GM21529 (cell line): ENCODE data around the gene TGM2.
"Not testable (repeated sequence)": the region's sequence is repeated elsewhere in the genome, so short reads cannot be mapped to it uniquely, and the experiment has no call there.

ENCODE experiments used
- ATAC-seq: cut with Tn5 transposase; IDR thresholded peaks from one replicate; pipeline ENCODE4 v1.9.1; 2021; ENCODE audit not compliant: unreplicated experiment

Gene TGM2

DNA sequence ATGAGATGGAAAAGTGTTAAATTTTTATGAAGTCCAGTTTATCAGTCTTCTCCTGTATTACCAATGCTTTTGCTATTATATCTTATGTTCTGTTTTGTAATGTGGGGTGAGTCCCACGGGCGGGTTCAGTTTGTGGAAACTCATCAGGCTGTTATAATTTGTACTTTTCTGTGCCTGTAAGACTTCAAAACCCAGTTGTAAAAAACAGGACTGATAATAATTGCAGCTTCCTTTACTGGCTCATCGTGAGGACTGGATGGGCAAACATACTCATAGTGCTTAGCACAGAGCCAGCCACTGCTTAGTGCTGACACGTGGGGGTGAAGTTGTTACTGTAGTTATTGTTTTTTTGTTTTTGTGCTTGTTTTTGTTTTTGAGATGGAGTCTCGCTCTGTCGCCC, 45.6 kb downstream of the TGM2 start:
- no peak for ATAC-seq

DNA sequence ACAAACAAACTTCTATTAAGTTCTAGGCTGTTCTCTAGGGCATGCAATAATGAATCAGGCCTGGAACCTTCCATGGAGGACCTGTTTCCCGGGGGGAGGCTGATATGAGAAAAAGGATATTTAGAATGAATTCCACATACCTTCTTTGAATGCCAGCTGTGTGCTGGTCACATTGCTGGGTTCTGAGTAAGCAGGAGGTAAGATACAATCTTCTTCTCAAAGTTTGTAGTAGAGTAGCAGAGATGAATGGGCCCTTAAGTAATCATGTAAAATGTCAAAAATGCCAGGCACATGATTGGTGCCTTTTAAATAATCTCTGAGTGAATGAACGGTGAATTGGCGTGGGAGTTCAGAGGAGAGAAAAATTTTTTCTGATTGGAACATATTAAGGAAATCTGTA, 47.4 kb downstream of the TGM2 start:
- ATAC-seq = no peak

GRCh38 chr20:38117205-38117604, 47.9 kb downstream of the TGM2 start:
- no peak for ATAC-seq

- no peak for ATAC-seq
Measured at GRCh38 chr20:38116409-38117165, 48.5 kb downstream of the TGM2 start.

DNA sequence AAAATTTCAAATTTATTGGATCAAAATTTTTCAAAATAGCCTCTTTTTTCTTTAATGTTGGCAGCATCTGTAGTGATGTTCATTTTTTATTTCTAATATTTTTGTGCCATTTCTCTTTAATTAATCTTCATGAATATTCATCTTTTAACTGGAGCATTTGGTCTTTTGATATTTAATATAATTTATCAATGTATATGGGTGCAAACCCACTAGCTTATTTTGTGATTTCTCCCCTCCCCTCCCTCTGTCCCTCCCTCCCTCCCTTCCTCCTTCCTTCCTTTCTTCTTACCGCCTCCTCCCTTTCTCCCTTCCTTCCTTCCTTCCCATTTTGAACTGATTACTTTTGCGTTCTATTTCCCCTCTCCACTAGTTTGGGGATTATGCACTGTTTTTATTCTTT, 49.2 kb downstream of the TGM2 start:
- ATAC-seq = no peak

DNA sequence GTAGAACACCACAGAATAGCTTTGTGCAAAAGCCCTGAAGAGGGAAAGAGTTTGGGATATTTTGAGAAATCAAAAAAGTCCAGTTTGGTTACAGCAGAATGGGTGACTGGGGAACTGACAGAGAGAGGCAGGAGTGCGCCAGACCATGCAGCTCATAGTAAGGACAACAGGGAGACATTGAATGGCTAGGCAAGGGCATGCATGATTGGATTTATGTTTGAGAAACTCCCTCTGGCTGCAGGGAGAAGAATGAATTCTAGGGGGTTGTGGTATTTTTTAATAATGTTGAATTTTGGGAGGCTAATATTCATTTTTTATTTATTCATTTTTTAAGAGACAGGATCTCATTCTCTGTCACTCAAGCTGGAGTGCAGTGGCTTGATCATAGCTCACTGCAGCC, 49.9 kb downstream of the TGM2 start:
- no peak for ATAC-seq

DNA sequence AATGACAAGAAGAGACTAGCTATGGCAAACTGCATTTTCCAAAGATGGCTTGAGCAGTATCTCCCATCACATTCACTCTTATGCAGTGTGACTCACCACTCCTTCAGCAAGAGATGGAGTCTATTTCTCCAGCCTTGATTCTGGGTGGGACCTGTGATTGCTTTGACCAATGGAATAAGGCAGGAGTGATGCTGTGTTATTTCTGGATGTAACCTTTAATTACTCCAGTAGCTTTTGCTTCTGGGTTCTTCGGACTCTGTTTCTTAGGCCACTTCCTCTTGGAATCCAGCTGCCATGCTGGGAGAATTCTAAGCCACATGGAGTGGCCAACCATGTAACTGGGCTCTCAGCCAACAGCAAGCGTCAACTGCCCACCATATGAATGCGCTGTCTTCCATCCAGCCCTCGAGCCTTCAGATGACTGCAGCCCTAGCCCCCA, 50.7 kb downstream of the TGM2 start:
- no peak for ATAC-seq

DNA sequence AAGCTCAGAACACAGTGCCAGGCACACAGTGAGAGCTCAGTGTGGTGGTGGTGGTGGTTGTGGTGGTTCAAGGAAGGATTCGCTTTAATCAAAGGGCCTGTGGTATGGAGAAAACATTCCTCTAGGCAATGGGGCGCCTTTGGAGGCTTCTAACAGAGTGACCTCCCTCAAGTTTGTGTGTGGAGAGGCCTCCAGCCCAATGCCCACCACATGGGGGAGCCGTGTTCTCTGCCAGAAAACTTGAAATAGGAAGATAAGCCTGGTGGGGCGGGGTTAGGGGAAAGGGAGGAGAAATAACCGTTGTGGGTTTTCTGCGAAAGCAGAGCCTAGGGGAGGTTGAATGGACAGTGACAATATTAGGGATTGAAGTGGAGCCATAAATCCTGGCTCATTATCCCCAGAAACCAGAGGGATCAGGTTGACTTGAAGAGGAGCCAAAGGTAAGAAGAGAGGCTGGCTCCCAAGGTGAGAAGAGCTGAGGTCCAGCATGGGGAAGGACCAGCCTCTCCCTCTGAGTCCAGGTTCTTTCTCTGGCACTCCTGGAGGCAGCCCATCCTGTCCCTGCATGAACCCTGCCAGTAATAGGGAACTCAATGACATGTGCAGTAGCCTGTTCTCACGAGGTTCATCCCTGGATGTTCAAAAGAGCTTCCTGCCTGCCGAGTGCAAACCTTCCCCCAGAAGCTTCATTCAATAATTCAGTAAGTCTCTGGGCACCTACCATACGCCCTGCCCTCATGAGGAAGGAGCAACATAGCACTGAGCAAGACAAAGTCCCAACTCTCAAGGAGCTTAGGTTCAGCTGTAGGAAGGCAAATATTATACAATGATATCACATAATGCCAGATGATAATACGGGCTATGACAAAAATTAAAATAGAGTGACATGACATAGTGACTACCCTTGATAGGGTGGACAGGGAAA, 51.4 kb downstream of the TGM2 start:
- no peak for ATAC-seq

DNA sequence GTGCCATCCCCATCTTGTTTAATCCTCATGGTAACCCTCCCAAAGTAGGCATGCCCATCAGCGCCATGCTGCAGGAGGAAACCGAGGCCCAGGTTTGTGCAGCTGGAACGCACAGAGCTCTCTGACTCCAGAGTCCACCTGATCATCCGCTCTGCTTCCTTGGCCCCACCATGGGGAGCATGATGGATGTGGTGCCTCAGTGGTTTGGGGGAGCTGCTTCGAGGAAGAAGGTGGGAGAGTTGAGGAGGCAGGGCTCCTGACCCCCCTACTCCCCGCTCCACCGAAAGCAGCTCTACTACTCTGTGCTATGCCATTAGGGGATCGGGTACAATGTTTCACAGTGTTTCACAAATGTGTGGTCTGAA, 52.2 kb downstream of the TGM2 start:
- no peak for ATAC-seq

DNA sequence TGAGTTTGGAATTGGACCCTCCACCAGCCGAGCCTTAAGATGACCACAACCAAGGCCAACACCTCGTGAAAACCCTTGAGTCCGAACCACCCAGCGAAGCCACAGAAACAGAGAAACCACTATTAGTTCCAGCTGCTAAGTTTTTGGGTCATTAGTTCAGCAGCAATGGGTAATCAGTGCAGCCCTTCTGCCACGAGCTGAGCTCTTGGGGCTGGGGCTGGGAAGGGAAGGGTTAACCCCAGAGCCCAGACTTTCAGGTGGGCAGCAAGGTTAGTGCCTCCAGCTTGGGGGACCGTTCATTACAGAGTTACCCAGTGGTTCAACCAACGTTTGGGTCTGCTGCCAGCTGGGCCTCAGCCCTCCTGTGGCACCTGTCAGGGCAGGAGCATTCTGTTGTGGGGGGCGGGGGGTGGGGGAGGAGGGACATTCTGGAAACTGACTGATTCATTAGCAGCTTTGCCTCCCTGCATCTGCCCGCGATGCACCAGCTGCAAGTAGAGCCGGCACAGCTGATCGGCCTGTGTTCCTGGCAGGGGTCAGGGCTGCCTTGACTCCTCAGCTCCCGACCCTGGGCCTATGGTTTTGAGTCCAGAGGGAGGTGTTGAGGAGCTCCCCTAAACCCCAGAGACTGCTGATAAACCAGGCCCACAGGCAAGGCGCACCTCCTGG, 52.7 kb downstream of the TGM2 start:
- no peak for ATAC-seq

DNA sequence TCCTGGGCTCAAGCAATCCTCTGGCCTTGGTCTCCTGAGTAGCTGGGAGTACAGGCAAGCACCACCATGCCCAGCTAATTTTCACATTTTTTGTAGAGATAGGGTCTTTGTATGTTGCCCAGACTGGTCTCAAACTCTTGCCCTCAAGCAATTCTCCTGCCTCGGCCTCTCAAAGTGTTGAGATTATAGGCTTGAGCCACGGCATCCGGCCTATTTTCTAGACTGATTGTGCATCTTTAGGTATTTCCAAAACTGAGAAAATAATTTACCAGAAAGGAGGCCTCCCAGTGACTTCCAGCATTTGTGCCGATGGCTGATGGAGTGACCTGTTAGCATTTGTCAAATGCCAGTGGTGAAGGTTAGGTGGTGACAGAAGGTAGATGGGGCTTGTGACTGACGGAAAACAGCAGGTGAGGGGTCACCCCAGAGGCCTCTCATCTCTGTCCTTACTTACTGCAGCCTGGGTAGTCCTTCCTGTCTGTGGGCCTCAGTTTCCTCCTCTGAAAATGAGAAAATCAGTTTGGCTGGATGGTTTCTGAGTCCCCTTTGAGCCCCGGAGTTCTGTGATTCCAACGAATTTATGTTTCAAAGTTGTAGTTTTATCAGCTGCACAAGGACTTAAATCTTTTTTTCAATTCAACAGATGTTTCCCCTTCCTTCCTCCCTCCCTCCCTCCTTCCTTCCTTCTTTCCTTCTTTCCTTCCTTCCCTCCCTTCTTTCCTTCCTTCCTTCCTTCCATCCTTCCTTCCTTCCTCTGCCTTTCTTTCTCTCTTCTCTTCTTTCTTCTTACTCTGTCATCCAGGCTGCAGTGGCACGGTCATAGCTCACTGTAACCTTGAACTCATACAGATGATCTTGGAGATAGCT, 53.5 kb downstream of the TGM2 start:
- no peak for ATAC-seq

DNA sequence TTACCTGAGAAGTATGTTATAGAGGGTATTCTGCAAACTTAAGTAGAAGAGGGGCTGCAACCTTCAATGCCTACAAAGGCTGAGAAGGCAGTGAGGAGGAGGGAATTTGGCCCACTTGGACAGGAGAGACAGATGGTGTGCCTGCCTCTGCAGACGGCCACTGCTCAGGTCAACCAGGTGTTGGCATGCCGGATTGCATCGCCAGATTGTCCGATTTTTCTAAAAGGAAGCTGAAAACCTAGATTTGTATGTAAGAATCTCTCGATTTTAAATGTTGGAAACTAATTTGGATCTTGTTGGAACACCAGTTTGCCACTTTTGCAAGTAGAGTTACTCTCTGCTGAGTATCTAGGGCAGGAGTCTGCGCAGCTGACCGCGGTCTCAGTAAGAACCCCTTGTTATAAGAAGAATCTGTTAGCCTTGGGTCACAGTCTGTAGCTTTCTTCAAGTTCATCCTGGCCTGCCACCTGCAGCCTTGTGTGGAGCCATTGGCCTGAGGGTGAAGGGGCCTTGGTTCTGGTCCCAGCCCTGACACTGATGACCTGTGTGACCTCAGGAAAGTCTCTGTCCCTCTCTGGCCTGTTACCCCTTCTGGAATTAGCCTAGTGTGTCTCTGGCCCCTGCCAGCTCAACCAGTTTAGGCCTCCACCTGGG, 54.4 kb downstream of the TGM2 start:
- ATAC-seq = no peak

DNA sequence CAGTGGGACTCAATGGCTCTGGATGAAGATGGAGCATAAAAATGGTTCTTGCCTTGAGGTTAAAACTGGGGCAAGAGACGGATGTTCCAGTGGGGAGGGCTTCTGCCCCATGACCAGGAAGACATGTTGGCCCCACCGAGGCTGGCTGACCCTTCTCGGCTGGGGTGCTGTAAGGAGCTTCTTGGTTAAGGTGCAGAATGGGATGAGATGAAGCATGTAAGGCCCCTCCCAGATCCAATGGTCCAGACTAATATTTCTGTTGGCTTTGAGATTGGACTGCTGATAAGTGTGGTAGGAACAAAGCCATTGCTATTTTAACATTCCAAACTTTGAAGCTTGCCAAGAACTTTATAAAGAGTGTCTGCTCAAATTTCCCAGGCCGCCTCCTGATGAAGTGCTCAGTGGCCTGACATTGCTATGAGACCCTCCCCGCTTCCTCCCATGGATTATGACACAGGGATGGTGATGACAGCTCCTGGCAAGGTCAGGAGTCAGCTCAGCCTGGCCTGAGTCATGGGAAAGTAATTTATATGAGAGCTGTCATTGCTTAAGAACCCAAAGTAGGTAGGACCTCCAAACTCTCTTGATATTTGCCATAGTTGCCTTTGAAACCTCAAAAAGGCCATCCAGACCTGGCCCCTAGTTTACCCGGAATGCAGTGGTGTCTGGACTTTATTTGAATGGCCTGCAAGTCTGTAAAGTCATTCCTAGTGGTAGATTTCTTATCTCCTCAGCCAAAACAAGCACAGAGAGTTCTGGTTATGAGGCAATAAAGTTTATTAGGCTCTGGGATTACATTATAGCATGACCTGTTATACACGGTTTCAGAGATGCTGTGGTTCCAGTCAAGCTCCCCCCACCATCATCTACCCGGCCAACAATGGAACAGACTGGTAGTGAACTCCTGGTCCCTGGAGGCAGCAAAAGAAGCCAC, 55.2 kb downstream of the TGM2 start:
- ATAC-seq = no peak

DNA sequence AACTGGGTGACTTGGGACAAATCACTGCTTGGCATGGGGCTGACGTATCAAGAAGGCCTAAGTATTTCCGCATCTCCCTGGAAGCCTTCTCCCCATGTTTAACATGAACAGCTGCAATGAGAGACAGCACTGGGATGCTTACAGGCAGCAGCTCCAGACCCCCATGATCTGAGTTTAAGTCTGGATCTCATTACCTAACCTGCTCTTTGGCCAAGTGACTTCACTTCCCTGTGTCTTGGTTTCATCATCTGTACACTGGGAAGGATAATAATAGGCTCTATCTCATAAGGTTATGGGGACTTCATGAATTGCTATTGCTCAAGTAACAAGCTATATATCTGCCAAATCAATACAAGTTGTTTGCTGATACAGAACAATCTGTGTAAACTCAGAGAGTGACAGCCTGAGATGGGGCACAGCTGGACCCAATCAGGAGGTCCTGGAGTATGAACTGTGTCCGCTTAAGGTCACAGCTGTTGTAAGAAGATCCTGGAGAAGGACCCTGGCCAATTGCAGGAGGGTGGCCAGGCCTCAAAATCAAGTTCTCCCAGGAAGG, 56.0 kb downstream of the TGM2 start:
- no peak for ATAC-seq

DNA sequence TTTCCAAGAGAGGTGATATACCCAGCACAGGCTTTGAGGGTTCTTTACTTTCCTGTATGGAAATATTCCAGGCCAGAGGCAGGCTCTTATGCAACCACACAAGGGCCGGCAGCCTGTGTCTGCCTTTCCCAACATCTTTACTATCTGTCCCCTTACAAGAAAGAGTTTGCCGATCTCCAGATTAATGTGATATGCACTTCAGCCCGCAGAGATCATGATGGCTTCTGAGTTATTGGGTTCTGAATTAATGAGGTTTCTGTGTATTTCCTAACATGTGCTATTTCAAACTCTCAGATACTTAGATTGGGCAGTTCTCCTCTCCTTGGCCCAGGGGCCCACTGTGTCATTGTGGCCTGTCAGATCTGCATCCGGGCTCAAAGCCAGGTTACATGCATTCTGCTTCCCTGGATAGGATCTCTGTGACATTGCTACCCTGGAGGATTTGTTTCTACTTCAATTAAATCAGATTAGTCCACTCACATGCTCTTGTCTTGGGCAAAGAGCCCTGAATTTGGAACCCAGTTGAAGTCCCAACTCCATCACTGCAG, 56.6 kb downstream of the TGM2 start:
- no peak for ATAC-seq

GRCh38 chr20:38107916-38108315, 57.2 kb downstream of the TGM2 start:
- ATAC-seq = not testable (repeated sequence)

DNA sequence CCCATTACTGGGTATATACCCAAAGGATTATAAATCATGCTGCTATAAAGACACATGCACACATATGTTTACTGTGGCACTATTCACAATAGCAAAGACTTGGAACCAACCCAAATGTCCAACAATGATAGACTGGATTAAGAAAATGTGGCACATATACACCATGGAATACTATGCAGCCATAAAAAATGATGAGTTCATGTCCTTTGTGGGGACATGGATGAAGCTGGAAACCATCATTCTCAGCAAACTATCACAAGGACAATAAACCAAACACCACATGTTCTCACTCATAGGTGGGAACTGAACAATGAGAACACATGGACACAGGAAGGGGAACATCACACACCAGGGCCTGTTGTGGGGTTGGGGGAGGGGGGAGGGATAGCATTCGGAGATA, 57.7 kb downstream of the TGM2 start:
- not testable (repeated sequence) for ATAC-seq

- ATAC-seq = no peak
Measured at GRCh38 chr20:38106461-38106860, 58.6 kb downstream of the TGM2 start.

DNA sequence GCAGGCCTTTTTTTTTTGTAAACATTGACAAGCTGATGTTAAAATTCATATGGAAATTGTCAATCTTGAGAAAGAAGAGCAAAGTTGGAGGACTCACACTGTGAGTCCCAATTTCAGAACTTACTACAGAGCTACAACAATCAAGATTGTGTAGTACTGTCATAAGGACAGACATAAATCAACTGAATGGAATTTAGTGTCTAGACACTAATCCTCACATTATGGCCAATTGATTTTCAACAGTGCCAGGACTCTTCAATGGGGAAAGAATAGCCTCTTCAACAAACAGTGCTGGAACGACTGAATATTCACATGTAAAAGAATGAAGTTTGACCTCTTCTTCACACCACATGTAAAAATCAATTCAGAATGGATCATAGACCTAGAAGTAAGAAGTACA, 60.8 kb downstream of the TGM2 start:
- ATAC-seq = no peak
